Activated T-cell treated with anti-CD3 and anti-CD28 coated beads for 24 hours (primary cell): Measurements from ENCODE around the gene TNNC1.

Source experiments
- DNase-seq: peaks from one replicate; pipeline ENCODE4 v3.0.0-alpha.2; 2020; ENCODE audit warnings: low read depth

TNNC1 gene

DNA sequence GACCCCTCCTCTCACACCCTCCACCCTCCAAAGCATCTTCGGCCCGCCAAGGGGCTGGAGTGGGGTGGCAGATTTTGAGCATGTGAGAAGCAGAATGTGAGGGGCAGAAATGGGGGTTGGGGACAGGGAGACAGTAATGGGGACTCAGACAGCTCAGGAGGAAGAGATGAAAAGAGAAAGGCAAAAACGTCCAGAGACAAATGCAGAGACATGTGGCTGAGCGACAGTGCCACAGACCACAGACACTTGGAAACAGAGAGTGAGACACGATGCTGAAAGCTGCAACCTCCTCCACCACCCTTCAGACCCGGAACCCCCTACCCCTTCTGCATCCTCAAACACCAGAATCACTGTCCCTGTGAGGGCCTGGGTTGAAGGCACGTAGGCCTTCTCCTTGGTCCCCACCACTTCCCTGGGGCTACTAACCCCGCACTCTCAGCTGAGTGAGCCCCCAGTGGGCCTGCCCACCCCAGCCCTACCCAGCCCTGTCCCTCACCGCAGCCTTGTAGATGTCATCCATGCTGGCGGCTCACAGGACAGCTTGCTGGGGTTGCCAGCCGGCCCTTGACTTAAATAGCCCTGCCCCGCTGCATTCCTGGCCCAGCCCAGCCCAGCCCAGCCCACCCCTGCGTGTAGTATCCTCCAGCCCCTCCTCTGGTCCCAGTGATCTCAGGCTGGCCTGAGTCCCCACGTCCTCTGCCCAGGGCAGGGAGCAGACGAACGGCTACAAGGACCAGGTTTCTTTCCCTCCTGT is at the start of gene TNNC1:
TNNC1 (minus strand) TSS at position 546 of the 754 bp plus-strand sequence; CDS start at position 520, 26 bp downstream.
- DNase-seq: no peak

DNA sequence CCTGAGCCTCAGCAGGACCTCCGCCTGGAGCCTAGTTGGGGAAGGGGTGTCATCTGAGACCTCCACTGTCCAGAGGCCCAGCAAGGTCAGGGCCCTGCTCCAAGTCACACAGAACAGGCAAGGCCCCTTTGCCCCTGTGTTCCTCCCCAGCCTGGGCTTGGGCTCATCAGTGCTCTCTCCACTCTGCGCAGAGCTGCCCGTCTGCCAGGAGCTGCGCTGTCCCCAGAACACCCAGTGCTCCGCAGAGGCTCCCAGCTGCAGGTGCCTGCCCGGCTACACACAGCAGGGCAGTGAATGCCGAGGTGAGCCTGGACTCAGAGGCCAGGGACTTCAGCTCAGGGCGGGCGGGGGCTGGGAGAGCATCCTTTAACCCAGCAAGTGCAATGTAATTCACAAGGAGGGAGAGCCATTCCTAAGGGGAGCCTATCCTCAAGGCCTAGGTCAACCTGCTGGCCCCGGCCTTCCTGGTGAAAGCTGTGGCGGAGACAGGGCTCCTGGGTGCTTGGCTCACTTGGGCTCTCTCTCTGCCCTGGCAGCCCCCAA is 49.0 kb upstream of the TNNC1 start:
- DNase-seq: no peak

DNA sequence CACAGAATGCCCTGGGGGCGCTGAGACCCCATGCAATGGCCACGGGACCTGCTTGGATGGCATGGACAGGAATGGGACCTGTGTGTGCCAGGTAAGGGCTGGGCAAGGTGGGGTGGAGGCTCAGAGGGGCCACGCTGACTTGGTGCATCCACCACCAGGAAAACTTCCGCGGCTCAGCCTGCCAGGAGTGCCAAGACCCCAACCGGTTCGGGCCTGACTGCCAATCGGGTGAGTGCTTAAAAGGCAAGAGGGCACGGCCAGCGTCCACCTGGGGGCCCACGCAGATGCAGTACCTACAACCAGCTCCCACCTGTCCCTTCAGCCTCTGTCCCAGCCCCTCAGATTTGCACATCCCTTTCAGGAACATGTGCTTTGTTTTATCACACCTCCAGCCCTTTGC is 48.2 kb upstream of the TNNC1 start:
- DNase-seq: no peak

GRCh38 chr3:52501046-52501445 is 47.2 kb upstream of the TNNC1 start:
- DNase-seq: no peak

- DNase-seq: no peak
Measured at GRCh38 chr3:52498137-52499054, 44.6 kb upstream of the TNNC1 start.

DNA sequence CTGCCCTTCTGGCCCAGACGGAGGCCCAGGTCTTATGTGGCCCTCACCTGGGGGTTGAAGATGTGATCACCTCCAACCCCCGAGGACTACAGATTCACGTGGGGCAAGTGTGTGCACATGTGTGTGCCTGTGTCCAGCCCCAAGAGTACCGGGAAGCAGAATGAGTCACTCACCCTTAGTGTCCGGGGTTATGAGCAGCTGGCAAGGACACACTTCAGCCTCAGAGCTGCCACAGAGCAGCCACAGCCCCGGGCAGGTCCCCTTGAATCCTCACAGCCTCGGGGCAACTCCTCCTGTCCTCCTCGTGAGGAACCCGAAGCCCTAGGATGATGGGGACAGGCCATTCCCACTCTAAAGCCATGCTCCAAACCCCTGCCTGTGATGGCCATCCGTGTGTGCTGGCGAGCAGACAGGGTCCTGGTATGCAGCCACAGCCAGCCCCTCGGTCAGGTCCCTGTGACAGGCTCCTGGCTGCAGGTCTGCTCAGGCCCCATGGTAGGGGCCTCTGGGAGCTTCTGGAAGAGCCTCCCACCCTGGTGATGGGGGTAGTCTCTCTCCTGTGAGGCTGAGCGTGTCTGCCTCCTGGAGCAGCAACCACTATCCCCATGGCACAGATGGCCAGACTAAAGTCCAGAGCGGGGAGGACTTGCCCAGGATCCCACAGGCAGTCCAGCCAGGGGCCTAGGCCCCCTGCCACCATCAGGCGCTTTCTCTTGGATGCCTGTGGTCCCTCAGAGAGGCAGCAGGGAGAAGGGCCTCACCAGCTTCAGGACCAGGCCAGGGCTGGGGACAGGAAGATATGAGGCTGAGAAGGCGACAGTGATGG is 42.1 kb upstream of the TNNC1 start:
- no peak for DNase-seq

DNA sequence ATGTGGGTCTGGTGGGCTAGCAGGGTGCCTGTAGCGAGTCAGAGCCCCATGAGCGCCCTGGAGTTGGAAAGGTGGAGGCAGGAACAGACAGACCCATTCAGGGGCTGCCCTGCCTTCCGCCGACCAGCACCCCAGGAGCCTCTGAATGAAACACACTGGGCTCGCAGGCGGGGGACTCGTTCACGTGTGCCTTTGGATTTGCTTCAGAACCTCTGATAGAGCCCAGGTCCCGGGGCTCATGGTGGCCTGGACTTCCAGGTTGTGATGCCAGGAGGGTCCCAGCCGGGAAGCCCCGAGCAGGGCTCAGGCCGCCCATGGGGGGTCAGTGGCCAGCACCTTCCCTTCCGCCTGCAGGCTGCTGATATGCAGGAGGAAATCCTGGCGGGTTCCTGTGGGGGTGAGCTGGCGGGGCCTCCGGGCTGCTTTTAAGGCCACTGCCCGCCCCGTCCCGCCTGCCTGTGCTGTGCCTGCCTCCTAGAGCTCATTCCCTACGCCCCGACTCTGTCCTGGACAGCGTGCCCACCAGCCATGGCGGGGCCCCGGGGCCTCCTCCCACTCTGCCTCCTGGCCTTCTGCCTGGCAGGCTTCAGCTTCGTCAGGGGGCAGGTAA is 41.1 kb upstream of the TNNC1 start, which contains the start of gene STAB1:
STAB1 (plus strand) TSS at position 453 of the 610 bp plus-strand sequence; CDS start at position 529, 76 bp downstream.
- DNase-seq: no peak

GRCh38 chr3:52494445-52494844 is 40.6 kb upstream of the TNNC1 start:
- DNase-seq: no peak

DNA sequence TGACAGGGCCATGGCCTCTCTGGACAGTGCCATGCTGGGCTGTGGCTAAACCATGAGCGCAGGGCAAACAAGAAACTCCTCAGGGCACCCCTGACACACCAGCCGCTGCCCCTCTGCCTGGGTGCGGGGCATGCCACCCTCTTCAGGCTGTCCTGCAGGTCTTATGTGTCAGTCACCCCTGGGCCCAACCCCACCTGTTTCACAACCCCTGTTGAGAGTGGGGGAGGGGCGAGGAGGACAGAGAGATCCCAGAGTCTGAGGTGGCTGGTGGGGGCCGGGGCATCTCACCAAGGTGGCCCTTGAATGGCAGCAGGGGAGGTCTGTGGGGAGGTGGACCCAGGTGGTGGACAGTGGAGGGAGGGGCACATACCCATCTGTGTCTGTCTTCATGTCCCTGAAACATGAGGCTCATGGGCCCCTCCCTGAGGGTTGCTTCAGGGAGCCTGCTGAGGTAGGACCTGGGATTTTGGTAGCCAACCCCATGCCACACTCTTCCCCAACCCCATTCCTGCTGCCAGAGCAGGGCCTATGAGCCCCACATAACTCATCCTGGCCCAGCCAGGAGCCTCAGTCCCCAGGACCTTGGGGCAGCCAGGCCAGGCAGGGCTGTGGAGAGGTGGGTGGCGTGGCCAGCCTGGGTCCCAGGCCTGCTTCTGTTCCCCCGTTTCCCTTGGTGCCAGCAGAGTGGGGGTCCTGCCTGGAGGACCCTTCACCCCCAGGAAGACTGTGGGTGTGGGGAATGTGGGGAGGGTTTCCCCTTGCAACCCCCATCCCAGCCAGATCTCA is 39.6 kb upstream of the TNNC1 start:
- no peak for DNase-seq

DNA sequence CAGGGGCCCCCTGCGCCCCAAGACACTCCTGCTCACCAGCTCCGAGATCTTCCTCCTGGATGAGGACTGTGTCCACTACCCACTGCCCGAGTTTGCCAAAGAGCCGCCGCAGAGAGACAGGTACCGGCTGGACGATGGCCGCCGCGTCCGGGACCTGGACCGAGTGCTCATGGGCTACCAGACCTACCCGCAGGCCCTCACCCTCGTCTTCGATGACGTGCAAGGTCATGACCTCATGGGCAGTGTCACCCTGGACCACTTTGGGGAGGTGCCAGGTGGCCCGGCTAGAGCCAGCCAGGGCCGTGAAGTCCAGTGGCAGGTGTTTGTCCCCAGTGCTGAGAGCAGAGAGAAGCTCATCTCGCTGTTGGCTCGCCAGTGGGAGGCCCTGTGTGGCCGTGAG is 38.2 kb upstream of the TNNC1 start:
- no peak for DNase-seq

GRCh38 chr3:52490939-52491526 is 37.2 kb upstream of the TNNC1 start:
- no peak for DNase-seq

DNA sequence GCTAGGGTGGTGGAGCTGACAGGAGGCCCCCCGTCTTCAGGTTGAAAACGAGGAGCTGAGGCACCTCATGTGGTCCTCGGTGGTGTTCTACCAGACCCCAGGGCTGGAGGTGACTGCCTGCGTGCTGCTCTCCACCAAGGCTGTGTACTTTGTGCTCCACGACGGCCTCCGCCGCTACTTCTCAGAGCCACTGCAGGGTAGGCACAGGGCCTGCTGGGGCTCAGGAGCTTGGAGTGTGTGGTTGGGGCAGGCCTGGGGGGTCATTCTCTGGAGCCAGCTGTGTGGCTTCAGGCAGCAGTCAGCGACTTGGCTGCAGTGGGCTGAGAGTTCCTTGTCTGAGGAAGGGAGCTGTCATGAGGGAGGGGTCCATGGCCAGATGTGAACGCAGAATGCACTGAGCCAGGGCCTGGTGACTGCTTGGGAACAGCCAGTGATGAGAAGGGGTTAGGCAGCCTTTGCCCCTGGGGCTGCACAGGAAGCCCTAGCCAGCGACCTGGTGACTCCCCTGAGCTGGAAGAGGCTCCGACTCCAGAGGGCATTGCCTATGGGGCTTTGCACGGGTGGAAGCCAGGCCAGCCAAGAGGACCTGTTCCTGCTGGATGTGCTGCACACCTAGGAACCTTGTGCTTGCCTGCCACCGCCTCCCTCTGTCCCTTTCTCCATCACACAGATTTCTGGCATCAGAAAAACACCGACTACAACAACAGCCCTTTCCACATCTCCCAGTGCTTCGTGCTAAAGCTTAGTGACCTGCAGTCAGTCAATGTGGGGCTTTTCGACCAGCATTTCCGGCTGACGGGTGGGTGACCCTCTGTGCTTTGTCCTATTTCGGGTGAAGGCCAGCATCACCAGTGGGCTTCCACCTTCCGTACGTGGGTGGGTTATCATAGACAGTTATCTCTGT is 36.4 kb upstream of the TNNC1 start:
- DNase-seq: no peak

DNA sequence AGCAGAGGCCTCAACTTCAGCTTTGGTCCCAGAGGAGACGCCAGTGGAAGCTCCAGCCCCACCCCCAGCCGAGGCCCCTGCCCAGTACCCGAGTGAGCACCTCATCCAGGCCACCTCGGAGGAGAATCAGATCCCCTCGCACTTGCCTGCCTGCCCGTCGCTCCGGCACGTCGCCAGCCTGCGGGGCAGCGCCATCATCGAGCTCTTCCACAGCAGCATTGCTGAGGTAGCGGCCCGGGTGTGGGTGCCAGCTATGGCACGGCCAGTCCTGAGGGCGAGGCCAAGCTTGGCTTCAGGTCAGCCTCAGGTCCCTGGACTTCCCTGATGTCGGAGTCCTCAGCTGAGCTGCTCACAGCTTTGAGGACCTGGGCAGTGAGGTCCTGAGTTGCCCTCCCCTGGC is 35.6 kb upstream of the TNNC1 start:
- no peak for DNase-seq

GRCh38 chr3:52488746-52489145 is 34.9 kb upstream of the TNNC1 start:
- no peak for DNase-seq

- DNase-seq: no peak
Measured at GRCh38 chr3:52487788-52488691, 34.2 kb upstream of the TNNC1 start.

GRCh38 chr3:52487050-52487787 is 33.4 kb upstream of the TNNC1 start:
- DNase-seq: no peak
